ENCODE results near the gene FLNB.

The FLNB gene

GRCh38 chr3:58135712-58136543 is 127.7 kb downstream of the FLNB start:
- DNase-seq (ENCODE audit: low read depth), result no peak

GRCh38 chr3:58137306-58137705 is 129.1 kb downstream of the FLNB start:
- no peak for DNase-seq (ENCODE audit: low read depth)

GRCh38 chr3:58141766-58142345 is 133.6 kb downstream of the FLNB start:
- DNase-seq (ENCODE audit: low read depth), result no peak

GRCh38 chr3:58143417-58144055 is 135.3 kb downstream of the FLNB start:
- no peak for DNase-seq (ENCODE audit: low read depth)

GRCh38 chr3:58144478-58145325 is 136.5 kb downstream of the FLNB start:
- DNase-seq (ENCODE audit: low read depth), result no peak

- DNase-seq (ENCODE audit: low read depth), result no peak
Observed at GRCh38 chr3:58148049-58148448, 139.8 kb downstream of the FLNB start.

- DNase-seq (ENCODE audit: low read depth), result no peak
Observed at GRCh38 chr3:58150130-58150809, 142.0 kb downstream of the FLNB start.

- peak; percentile 50 for DNase-seq (ENCODE audit: low read depth)
Observed at GRCh38 chr3:58150810-58151199, 142.6 kb downstream of the FLNB start.

GRCh38 chr3:58151637-58152036 is 143.4 kb downstream of the FLNB start:
- no peak for DNase-seq (ENCODE audit: low read depth)

- no peak for DNase-seq (ENCODE audit: low read depth)
Observed at GRCh38 chr3:58152225-58153015, 144.2 kb downstream of the FLNB start.

GRCh38 chr3:58153371-58153770 is 145.1 kb downstream of the FLNB start:
- DNase-seq (ENCODE audit: low read depth), result no peak

- no peak for DNase-seq (ENCODE audit: low read depth)
Observed at GRCh38 chr3:58154626-58155449, 146.6 kb downstream of the FLNB start.

- DNase-seq (ENCODE audit: low read depth), result no peak
Observed at GRCh38 chr3:58155838-58156237, 147.6 kb downstream of the FLNB start.

GRCh38 chr3:58157700-58158099 is 149.5 kb downstream of the FLNB start:
- no peak for DNase-seq (ENCODE audit: low read depth)

- DNase-seq (ENCODE audit: low read depth), result no peak
Observed at GRCh38 chr3:58158442-58159153, 150.4 kb downstream of the FLNB start.

- DNase-seq (ENCODE audit: low read depth), result no peak
Observed at GRCh38 chr3:58160399-58160798, 152.2 kb downstream of the FLNB start.

GRCh38 chr3:58161435-58162398 is 153.5 kb downstream of the FLNB start:
- DNase-seq (ENCODE audit: low read depth), result peak; percentile 89

GRCh38 chr3:58163234-58163633 is 155.0 kb downstream of the FLNB start:
- DNase-seq (ENCODE audit: low read depth), result no peak
